HG02852 (cell line): ENCODE data around the gene UQCC5.

Experiments used
- ATAC-seq: cut with Tn5 transposase; IDR thresholded peaks from one replicate; pipeline ENCODE4 v1.9.1; 2021; ENCODE audit warnings: mild to moderate bottlenecking, moderate library complexity; ENCODE audit not compliant: unreplicated experiment

UQCC5 gene

DNA sequence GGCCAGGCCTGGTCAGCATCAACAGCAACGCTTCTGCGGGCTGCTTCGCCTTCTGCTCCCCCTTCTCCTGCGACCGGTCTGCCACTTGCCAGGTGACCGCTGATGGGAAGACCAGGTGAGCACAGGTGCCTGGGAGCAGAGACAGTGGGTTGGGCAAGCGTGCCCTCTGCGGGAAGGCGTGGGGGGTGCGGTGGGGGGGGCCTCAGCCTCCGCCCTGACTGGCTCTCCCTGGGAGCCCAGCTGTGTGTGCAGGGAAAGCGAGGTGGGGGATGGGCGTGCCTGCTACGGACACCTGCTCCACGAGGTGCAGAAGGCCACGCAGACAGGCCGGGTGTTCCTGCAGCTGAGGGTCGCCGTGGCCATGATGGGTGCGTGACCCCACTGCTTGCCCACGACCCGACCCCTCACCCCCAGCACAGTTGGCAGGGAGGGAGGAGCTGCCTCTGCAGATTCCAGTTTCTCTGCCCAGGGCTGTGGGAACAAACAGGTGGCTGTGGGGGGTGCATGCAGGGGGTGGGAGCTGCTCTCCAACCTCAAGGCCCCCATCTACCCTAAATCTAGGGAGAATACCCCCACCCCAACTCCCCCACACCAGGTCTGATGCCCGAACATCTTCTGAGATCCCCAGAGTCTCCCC, 32.5 kb upstream of the UQCC5 start:
- ATAC-seq, result no peak

DNA sequence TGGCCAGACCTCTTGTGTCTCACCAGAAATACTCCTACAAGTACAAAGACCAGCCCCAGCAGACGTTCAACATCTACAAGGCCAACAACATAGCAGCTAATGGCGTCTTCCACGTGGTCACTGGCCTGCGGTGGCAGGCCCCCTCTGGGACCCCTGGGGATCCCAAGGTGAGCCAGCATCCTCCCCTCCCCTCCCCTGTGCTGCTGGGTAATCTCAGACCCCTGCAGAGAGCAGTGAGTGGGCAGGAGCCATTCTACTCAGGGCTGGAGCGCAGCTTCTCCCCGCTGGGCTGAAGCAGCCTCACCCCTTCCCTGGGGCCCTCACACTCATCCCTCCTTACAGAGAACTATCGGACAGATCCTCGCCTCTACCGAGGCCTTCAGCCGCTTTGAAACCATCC, 31.4 kb upstream of the UQCC5 start:
- ATAC-seq, result no peak

DNA sequence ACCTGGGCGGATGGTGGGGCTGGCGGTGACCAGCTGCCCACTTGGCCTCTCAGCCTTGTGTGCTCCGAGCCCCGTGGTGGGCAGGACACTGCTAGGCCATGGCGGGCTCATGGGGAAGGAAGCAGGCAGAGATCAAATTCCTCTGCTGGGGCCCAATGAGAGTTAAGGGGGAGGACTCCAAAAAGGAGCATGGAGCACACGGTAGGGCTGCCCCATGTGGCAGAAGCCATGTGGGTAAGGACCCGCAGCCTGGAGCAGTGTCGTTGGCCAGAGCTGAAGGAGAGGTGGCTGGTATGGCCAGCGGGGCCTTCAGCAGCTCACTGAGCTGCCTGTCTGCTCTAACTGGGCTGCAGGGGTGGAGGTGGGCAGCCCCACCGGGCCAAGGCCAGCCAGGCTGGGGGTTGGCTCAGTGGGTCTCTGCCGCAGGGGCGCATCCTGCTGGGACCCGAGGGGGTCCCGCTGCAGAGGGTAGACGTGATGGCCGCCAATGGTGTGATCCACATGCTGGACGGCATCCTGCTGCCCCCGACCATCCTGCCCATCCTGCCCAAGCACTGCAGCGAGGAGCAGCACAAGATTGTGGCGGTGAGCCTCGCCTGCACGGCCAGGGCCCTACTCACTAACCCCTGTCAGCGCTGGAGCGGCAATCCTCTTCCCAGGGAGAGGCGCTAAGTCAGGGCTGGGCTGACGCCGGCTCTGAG, 30.0 kb upstream of the UQCC5 start:
- no peak for ATAC-seq

DNA sequence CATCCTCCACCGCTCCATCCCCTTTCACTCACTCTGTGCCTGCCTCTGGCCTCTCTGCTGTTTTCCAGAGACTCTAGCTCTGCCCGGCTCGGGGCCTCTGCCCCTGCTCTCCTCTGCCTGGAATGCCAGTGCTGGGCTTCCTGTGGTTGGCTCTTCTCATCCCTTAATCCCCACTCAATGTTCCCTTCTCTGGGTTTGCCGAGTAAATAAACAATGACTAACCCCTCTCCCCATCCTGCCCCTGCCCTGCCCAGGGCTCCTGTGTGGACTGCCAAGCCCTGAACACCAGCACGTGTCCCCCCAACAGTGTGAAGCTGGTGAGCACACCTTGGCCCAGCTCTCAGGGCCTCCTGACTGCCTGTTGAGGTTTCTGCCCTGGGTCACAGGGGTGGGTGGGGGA, 29.0 kb upstream of the UQCC5 start:
- no peak for ATAC-seq

DNA sequence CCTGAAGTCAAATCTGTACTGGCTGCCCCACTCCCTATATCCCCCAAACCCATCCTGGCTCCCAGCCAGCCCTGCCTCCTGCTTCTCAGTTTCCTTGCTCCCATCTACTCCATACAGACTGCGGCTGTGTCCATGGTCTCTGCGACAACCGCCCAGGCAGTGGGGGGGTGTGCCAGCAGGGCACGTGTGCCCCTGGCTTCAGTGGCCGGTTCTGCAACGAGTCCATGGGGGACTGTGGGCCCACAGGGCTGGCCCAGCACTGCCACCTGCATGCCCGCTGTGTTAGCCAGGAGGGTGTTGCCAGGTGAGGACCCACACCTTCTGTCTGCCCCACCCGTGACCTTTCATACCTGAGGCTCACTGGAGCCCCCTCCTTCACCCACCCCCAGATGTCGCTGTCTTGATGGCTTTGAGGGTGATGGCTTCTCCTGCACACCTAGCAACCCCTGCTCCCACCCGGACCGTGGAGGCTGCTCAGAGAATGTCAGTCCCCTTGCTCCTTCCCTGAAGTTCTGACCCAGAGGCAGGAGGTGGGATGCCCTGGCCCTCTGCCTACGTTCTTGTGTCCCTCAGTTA, 26.6 kb upstream of the UQCC5 start:
- ATAC-seq, result no peak

DNA sequence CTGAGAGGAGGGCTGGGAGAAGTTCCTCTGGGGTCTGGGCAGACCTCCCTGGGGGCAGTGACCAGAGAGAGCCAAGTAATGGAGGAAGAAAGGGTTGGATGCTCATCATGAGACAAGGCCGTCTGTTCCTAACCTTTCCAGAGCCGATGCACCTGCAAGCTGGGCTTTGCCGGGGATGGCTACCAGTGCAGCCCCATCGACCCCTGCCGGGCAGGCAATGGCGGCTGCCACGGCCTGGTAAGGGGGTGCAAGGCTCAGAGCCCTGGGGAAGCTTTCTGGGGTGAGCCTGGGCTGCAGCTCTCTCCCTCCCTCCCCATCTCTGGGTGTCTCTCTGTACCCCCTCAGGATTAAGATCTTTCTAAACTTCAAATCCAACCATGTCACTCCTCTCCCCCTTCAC, 24.9 kb upstream of the UQCC5 start:
- ATAC-seq, result no peak

DNA sequence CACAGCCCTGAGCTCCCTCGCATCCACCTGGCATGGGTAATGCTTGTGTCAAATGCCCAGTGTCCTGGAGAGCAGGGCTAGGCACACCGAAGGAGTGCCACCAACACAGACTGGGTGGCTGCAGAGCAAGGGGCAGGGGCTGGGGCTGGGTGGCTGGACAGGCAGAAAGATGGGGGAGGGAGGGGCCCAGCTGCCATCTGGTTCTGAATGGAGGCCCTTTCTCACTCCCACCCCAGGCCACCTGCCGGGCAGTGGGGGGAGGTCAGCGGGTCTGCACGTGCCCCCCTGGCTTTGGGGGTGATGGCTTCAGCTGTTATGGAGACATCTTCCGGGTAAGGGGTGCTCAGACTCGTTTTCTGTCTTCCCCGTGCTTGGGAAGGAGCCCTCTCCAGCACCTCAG, 24.3 kb upstream of the UQCC5 start:
- no peak for ATAC-seq

- no peak for ATAC-seq
These were observed 23.7 kb upstream of the UQCC5 start for GRCh38 chr3:52512727-52513126.

- no peak for ATAC-seq
These were observed 23.1 kb upstream of the UQCC5 start for GRCh38 chr3:52513281-52513680.

GRCh38 chr3:52514576-52514975, 21.8 kb upstream of the UQCC5 start:
- no peak for ATAC-seq

DNA sequence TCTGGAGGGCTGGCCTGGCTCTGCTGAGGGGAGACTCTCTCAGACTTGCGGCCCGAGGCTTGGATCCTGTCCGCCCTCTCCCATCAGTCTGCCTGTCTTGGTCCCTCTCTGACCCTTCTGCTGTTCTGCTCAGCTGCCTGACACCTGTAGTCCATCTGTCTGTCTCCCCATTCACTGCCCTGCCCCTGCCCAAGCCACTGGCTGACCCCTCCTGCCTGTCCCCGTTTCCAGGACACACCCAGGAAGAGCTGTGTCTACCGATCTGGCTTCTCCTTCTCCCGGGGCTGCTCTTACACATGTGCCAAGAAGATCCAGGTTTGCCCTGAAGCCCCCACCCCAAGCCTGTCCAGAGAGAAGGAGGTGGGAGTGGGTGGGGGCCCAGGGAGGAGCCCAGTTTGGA, 21.2 kb upstream of the UQCC5 start:
- ATAC-seq, result no peak

DNA sequence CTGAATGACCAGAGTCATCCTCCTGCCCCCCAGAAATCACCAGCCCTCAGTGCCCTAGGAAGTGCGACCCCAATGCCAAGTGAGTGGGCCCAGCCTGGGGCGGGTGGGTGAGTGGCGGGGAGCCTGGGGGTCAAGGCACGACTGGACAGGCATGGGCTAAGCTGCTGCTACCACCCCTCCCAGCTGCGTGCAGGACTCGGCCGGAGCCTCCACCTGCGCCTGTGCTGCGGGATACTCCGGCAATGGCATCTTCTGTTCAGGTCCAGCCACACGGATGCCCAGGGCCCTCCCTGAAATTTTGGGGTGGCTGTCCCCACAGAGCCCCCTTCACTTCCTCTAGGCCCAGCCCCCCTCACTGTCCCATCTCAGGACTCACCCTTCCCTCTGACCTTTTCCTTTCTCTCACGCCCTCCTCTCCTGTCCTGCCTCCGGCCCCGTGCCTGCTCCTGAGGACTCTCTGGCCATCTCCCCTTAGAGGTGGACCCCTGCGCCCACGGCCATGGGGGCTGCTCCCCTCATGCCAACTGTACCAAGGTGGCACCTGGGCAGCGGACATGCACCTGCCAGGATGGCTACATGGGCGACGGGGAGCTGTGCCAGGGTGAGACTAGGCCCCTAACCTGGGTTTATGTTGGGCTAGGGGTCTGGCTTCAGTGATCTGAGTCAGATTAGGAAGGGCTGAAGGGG, 19.8 kb upstream of the UQCC5 start:
- no peak for ATAC-seq

DNA sequence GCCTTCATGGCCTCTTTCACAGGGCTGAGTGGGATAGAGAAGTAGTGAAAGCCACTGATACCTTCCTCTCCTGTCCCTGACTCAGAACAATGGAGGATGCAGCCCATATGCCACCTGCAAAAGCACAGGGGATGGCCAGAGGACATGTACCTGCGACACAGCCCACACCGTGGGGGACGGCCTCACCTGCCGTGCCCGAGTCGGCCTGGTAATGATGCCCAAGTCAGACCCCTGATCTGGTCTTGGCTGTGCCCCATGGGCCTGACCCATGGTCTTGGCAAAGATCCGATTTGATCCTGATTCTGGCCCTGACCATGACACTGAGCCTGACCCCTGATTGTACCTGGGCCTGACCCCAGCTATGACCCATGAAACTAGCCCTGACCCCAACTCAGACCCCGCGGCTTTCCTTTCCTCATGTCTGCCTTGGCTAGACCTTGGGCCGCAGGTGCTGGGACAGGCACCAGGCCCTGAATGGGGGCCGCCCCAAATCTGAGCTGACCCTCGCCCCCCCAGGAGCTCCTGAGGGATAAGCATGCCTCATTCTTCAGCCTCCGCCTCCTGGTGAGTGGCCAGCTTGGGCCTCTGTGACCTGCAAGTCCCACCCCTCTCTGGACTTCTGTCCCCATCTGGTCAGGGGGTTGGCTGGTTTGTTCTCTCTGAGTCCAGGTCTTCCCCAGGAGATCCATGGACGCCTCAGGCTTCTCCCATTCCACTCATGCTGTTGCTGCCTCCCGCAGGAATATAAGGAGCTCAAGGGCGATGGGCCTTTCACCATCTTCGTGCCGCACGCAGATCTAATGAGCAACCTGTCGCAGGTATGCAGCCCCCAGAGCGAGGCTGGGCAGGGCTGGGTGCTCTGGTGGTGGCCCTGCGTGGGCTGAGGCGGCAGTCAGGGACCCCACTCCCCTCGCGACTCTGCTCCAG, 18.3 kb upstream of the UQCC5 start:
- no peak for ATAC-seq

DNA sequence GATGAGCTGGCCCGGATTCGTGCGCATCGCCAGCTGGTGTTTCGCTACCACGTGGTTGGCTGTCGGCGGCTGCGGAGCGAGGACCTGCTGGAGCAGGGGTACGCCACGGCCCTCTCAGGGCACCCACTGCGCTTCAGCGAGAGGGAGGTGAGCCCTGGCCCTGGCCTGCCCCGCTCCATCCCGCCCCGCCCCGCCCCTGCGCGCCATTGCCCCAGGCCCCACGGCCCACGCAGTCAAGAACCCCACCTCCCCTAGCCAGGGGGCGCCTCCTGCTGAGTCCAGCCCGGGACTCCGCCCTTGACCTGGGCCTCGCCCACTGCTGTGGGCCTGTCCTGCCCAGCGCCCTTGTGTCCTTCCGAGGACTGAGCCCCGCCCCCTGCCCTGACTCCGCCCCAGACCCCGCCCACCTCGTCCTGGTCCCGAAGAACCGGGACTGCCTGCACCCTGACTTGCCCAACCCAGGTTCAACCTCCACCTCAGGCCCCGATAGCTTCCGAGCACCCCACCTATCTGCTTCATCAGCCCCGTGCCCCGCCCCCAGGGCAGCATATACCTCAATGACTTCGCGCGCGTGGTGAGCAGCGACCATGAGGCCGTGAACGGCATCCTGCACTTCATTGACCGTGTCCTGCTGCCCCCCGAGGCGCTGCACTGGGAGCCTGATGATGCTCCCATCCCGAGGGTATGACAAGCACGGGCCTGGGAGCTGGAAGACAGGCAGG, 17.5 kb upstream of the UQCC5 start:
- ATAC-seq, result no peak

- ATAC-seq, result no peak
These were observed 16.8 kb upstream of the UQCC5 start for GRCh38 chr3:52519445-52520140.

GRCh38 chr3:52520141-52520667, 16.2 kb upstream of the UQCC5 start:
- no peak for ATAC-seq

GRCh38 chr3:52520716-52521487, 15.5 kb upstream of the UQCC5 start:
- no peak for ATAC-seq

- ATAC-seq, result no peak
These were observed 14.9 kb upstream of the UQCC5 start for GRCh38 chr3:52521488-52521824.
